Thoracic aorta (tissue), 2 donors: ENCODE results near the gene RHOF. TPM values are rescaled to one million over a fixed set of nuclear protein-coding genes. Genes with fewer than 3 reads are reported as not detected.
A peak's percentile ranks its signal among the peaks of the same experiment; 100 is the strongest.

Experiments used
- ATAC-seq: fragments of 150-250 bp; one replicate; pipeline ENCODE4 v1.8.0; 2017; ENCODE audit warnings: low read depth; ENCODE audit not compliant: insufficient number of reproducible peaks, low FRiP score
- DNase-seq: peaks from one replicate; pipeline ENCODE4 v3.0.0-alpha.2; 2020; ENCODE audit warnings: low spot score
- H3K27ac ChIP-seq, 2 donors: fragments of 200-600 bp; sonication (generic); 1 replicate in 1 of 2; 2 replicates in 1 of 2; pipeline ENCODE4 v1.5.1; 2016; ENCODE audit warnings: mild to moderate bottlenecking in 2 of 2, moderate library complexity in 2 of 2
- H3K27me3 ChIP-seq: fragments of 200-600 bp; sonication (generic); replicated peaks from 2 replicates; pipeline ENCODE4 v1.6.0; 2016; ENCODE audit warnings: mild to moderate bottlenecking; ENCODE audit not compliant: insufficient read depth
- H3K36me3 ChIP-seq: fragments of 200-600 bp; sonication (generic); one replicate; pipeline ENCODE4 v1.5.1; 2016
- H3K4me1 ChIP-seq, 2 donors: fragments of 200-600 bp; sonication (generic); 1 replicate in 1 of 2; 2 replicates in 1 of 2; pipeline versions ENCODE4 v1.5.1 to v1.6.0; 2016; ENCODE audit warnings: low read depth in 2 of 2, mild to moderate bottlenecking in 1 of 2; ENCODE audit not compliant: control insufficient read depth in 1 of 2
- H3K4me3 ChIP-seq: fragments of 200-600 bp; sonication (generic); 2 replicates; pipeline ENCODE4 v1.5.1; 2016; ENCODE audit warnings: mild to moderate bottlenecking
- H3K9me3 ChIP-seq: fragments of 200-600 bp; sonication (generic); 2 replicates; pipeline ENCODE4 v1.5.1; 2016
- CTCF ChIP-seq: fragments of 200-600 bp; sonication (generic); IDR thresholded peaks from one replicate; pipeline ENCODE4 v1.5.1; 2019; ENCODE audit warnings: antibody characterized with exemption
- total RNA-seq, 2 donors: library from RNA; depleted of rRNA; stranded (reverse); fragments of >200 nt; gene quantifications; one replicate each; pipeline versions ENCODE4 v1.1.0 to v1.2.3, GENCODE V29; 2016

The RHOF gene
- total RNA-seq, 2 donors from 2014 or later, result 12.0 to 30.2 TPM

DNA sequence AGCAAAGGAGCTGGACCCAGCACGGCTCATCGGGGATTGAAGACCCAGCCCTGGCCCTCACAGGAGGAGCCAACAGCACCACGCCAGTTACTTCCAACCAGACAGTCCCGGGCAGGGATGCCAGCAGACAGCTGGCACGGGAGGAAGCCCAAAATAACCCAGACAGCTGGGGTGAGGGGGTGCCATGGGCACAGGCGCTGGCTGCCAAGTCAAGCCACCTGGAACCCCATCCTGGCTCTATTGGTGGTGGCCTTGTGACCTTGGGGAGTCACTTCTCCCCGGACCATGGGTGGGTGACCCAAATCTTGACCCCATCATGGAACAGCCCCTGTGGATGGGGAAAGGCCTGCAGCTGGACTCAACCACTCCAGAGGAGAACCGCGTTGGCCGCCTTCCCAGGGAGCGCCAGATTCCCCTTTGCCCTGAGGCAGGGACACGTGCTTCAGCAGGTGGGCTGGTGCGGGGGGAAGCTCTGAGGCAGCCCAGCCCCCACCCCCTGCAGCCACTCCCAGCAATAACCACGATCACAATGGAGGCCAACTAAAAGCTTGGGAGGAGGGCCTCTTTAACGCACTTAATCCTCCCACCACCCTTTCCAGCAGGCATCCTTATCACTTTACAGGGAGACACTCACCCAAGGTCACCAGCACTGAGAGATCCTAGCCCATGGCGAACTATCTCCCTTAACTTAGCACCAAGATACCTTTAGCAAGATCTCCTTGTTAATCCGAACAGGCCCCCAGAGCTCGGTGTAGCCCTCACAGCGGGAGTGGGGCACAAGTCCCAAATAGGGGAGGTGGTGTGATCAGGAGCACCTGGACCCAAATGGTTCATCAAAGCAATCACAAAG is 4.7 kb upstream of the RHOF start:
- ATAC-seq (no peak), DNase-seq (no peak)
- Histone ChIP-seq H3K4me3 (peak overlapping the region; percentile 95), H3K27ac (peak overlapping the region; percentile 91 to 97), H3K36me3 (peaks cover 3% of the 10 kb centered on the region), H3K9me3 (no peaks in the 10 kb centered on the region), H3K27me3 (no peaks in the 10 kb centered on the region), H3K4me1 (peaks cover 36 to 58% of the 10 kb centered on the region in 2 donors)
- no peak for TF ChIP-seq CTCF

DNA sequence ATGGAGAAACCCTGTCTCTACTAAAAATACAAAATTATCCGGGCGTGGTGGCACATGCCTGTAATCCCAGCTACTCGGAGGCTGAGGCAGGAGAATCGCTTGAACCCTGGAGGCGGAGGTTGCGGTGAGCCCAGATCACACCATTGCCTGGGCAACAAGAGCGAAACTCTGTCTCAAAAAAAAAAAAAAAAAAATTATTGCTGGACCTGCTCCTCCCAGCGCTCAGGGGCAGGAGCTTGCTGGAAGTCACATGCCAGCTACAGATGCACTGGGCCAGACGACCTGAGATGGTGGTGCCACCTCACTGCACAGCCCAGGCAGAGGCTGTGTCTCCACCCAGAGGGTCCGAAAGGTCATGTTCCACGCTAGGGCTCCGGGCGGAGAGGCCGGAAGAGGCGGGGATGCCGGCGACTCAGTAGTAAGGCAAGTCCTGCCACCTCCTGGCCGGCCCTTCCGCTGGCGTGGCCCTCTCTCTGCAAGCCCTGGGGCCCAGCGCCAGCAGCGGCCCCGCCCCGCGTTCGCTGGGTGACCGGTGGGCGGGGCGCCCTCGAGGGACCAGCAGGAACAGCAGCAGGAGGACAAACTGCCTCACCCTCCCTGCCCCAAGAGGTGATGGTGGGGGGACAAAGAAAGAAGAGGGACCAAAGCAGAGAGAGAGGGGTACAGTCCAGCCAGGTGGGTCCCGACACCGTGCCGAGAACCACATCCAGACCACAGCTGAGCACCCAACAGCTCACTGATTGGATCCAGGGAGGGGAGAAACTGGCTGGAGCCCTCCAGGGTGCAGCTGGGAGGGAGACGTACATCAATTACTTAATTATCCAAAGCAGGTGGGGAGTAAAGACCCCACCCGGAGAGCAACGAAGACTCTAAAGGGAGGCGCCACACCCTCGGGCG is 3.6 kb upstream of the RHOF start:
- peaks cover 3% of the 10 kb centered on the region for H3K36me3 ChIP-seq
- peaks cover 39 to 60% of the 10 kb centered on the region in 2 donors for H3K4me1 ChIP-seq
- peak; percentile 26 for TF ChIP-seq CTCF
- H3K27me3 ChIP-seq, result no peaks in the 10 kb centered on the region
- peak overlapping the region; percentile 95 for H3K4me3 ChIP-seq
- peak; percentile 18 for ATAC-seq
- H3K27ac ChIP-seq, result peak overlapping the region; percentile 91 to 97
- DNase-seq, result peak; percentile 89
- H3K9me3 ChIP-seq, result no peaks in the 10 kb centered on the region

DNA sequence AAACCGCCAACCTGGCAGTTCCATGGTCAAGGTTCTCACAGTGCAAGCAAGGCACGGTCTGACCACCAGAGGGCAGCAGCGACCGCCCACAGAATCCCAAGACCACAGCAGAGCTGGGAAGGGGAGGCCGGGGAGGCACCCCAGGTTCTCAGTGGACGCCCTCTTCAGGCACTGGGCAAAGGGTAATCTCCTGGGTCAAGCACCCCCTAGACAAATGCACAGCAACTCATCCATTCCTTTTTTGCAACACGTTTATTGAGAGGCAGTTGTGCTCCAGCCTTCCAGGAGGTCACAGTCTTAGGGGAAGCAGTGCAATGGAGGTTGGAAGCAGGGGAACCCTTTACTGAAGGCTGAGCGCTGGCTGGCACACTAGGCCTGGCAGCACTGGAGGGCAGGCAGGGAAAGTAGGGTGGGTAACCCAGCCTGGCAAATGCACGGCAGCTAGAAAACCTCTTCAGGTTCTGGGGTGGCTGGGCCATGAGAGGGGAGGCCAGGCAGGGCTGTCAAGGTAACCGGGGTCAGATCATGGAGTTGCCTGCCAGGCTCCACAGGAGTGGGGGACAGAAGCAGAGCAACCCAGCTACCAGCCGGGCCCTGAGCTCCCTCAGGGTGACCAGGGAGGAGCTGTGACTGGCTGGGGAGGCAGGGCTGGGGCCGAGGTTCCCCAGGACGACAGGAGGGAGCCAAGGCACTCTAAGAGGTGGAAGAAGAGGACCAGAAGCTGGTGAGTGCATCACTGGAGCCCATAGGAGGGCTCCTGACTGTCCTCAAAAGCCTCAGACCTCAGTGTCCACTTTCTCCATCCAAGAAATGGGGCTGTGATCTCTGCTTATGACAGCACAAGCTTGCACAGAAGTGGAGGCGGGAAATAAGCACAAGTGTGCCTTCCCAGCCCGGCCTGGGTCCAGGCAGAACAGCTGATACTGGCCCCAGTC is 1.8 kb upstream of the RHOF start:
- Histone ChIP-seq H3K4me3 (peak overlapping the region; percentile 77), H3K27ac (peak overlapping the region; percentile 91 to 97), H3K36me3 (peaks cover 3% of the 10 kb centered on the region), H3K27me3 (no peaks in the 10 kb centered on the region), H3K4me1 (peaks cover 39 to 60% of the 10 kb centered on the region in 2 donors), H3K9me3 (no peaks in the 10 kb centered on the region)
- TF ChIP-seq CTCF, result peak; percentile 97
- no peak for ATAC-seq
- no peak for DNase-seq

DNA sequence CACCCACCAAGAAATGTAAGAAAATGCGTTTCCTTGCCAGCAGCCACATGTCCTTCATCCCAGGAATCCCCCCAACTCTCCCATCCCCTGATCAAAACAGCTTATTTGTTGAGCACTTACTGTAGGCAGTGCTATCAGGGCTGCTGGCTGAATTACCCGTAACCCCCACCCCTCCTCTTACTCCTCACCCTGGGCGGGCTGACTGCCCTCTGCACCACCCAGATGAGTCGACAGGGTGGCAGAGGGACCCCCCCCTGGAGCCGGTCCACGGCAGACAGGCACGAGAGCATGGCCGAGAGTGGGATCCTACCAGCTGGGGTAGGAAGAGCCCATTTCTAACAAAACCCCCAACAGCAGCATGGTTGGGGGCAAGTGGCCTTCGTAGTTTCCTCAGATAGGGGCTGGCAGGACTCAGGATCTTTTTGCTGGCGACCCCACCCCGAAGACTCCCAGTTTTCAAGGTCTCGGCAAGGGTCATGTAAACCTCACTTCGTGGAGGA is 1.1 kb upstream of the RHOF start:
- H3K27ac ChIP-seq, result peak overlapping the region; percentile 57 to 97
- no peaks in the 10 kb centered on the region for H3K27me3 ChIP-seq
- peaks cover 39 to 60% of the 10 kb centered on the region in 2 donors for H3K4me1 ChIP-seq
- peaks cover 3% of the 10 kb centered on the region for H3K36me3 ChIP-seq
- TF ChIP-seq CTCF, result no peak
- H3K4me3 ChIP-seq, result peak overlapping the region; percentile 77
- ATAC-seq, result no peak
- no peaks in the 10 kb centered on the region for H3K9me3 ChIP-seq
- DNase-seq, result no peak
